NCI-H82 treated with DMSO at 0.1 percent for 48 hours (cell line): ENCODE data around the gene MEFV.
"Not testable (repeated sequence)": the region's sequence is repeated elsewhere in the genome, so short reads cannot be mapped to it uniquely, and the experiment has no call there.

Experiments used
- DNase-seq: peaks from one replicate; lab custom pipeline; 2025; ENCODE audit not compliant: unreplicated experiment; lab: John Stamatoyannopoulos, UW

Gene MEFV

GRCh38 chr16:3220839-3221238 lies 35.6 kb downstream of the MEFV start:
- DNase-seq, result no peak

- DNase-seq, result no peak
These were observed 40.2 kb downstream of the MEFV start for GRCh38 chr16:3216263-3216640.

- DNase-seq, result no peak
These were observed 40.7 kb downstream of the MEFV start for GRCh38 chr16:3215601-3216262.

- DNase-seq, result no peak
These were observed 41.4 kb downstream of the MEFV start for GRCh38 chr16:3214904-3215600.

- DNase-seq, result no peak
These were observed 43.9 kb downstream of the MEFV start for GRCh38 chr16:3212567-3212966.

GRCh38 chr16:3212006-3212405 lies 44.4 kb downstream of the MEFV start:
- no peak for DNase-seq

GRCh38 chr16:3207086-3207953 lies 49.1 kb downstream of the MEFV start:
- no peak for DNase-seq

- not testable (repeated sequence) for DNase-seq
These were observed 50.5 kb downstream of the MEFV start for GRCh38 chr16:3205939-3206338.

- DNase-seq, result no peak
These were observed 53.4 kb downstream of the MEFV start for GRCh38 chr16:3202903-3203539.

GRCh38 chr16:3198334-3199072 lies 57.9 kb downstream of the MEFV start:
- DNase-seq, result no peak

GRCh38 chr16:3197694-3198333 lies 58.6 kb downstream of the MEFV start:
- DNase-seq, result not testable (repeated sequence)

GRCh38 chr16:3195975-3196374 lies 60.5 kb downstream of the MEFV start:
- DNase-seq, result no peak

GRCh38 chr16:3194792-3195191 lies 61.6 kb downstream of the MEFV start:
- no peak for DNase-seq

- DNase-seq, result no peak
These were observed 62.9 kb downstream of the MEFV start for GRCh38 chr16:3193221-3194212.

GRCh38 chr16:3192476-3193019 lies 63.9 kb downstream of the MEFV start:
- DNase-seq, result no peak
